HEK293T (cell line): ENCODE results near the gene KSR2.

Source experiments
- ARNT ChIP-seq: fragments of 450-650 bp; IDR thresholded peaks from 2 replicates; pipeline ENCODE4 v1.6.1; 2017; ENCODE audit warnings: mild to moderate bottlenecking
- BHLHE40 ChIP-seq: fragments of 450-650 bp; IDR thresholded peaks from 2 replicates; pipeline ENCODE4 v1.6.1; 2016; ENCODE audit warnings: mild to moderate bottlenecking, moderate library complexity, borderline replicate concordance
- ELF4 ChIP-seq: fragments of 450-650 bp; IDR thresholded peaks from 2 replicates; pipeline ENCODE4 v1.6.1; 2017; ENCODE audit warnings: antibody characterized with exemption
- FOXK2 ChIP-seq: fragments of 450-650 bp; IDR thresholded peaks from 2 replicates; pipeline ENCODE4 v1.6.1; 2016; ENCODE audit warnings: mild to moderate bottlenecking
- FOXM1 ChIP-seq: fragments of 450-650 bp; IDR thresholded peaks from 2 replicates; pipeline ENCODE4 v1.6.1; 2017; ENCODE audit warnings: mild to moderate bottlenecking, borderline replicate concordance
- HDGF ChIP-seq: fragments of 450-650 bp; IDR thresholded peaks from 2 replicates; pipeline ENCODE4 v1.6.1; 2017; ENCODE audit warnings: antibody characterized with exemption, borderline replicate concordance
- L3MBTL2 ChIP-seq: fragments of 450-650 bp; conservative IDR thresholded peaks from 2 replicates; pipeline ENCODE4 v1.6.1; 2016; ENCODE audit warnings: mild to moderate bottlenecking
- NFRKB ChIP-seq: fragments of 450-650 bp; IDR thresholded peaks from 2 replicates; pipeline ENCODE4 v1.6.1; 2016; ENCODE audit warnings: mild to moderate bottlenecking, moderate library complexity
- SP1 ChIP-seq: fragments of 450-650 bp; IDR thresholded peaks from 2 replicates; pipeline ENCODE4 v1.6.1; 2017
- TF ChIP-seq, protein P1 (sequence below): fragments of 450-650 bp; IDR thresholded peaks from 2 replicates; pipeline ENCODE4 v1.6.1; 2016

DNA sequence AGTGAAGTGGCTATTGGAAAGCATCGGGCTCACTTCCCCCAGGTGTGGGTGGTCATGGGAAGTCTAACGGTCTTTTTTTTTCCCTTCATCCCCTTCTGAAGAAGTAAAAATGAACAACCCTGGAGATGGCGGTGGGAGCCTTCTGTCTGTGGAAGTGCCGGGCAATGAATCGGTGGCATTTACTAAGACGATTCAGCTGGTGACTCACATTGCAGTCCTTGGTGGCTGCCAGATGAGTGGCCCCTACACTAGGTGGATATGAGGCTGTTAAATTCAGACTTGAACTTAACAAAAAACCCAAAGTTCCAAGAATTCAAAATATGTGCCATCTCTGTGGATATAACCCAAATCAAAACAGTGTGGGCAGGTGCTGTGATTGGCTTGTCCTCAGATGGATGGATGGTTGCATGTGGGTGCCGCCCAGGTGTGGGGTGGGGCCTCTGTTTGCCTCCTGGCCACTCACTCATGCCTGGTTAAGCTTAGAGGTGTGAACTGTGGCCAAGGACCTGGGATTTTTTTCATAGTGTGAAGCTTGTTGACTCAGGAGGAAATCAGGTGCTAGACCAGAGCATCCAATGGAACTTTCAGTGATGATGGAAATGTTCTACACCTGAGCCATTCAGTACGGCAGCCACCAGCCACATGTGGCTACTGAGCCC is 430.6 kb downstream of the KSR2 start:
- TF ChIP-seq SP1 (no peak), HDGF (no peak), NFRKB (no peak), FOXK2 (no peak), FOXM1 (no peak), ARNT (no peak), BHLHE40 (no peak), ELF4 (no peak), L3MBTL2 (no peak)
- TF ChIP-seq, protein P1, sequence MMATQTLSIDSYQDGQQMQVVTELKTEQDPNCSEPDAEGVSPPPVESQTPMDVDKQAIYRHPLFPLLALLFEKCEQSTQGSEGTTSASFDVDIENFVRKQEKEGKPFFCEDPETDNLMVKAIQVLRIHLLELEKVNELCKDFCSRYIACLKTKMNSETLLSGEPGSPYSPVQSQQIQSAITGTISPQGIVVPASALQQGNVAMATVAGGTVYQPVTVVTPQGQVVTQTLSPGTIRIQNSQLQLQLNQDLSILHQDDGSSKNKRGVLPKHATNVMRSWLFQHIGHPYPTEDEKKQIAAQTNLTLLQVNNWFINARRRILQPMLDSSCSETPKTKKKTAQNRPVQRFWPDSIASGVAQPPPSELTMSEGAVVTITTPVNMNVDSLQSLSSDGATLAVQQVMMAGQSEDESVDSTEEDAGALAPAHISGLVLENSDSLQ: no peak
